GM18519 (cell line): ENCODE measurements around the gene GABRB1.

ENCODE experiments used
- ATAC-seq: cut with Tn5 transposase; IDR thresholded peaks from one replicate; pipeline ENCODE4 v1.9.1; 2021; ENCODE audit warnings: mild to moderate bottlenecking, moderate library complexity; ENCODE audit not compliant: unreplicated experiment, low FRiP score

The GABRB1 gene

DNA sequence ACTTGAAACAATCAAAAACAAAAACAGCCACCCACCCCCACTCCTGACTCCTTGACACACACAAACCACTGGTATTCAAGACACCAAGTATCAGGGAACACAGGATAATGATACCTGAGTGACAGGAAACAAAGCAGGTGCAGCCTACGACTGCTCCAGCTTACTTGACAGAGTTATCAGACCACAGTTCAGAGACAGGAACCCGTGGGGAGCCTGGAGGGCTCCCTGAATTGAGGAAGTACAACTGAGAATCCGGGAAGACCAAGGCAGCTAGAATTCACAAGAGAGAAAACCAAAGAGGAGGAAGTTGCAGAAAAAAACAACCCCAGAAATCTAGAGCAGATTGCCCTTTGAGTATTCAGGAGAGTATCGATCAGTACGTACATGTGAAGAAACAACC lies 411.6 kb downstream of the GABRB1 start:
- no peak for ATAC-seq

DNA sequence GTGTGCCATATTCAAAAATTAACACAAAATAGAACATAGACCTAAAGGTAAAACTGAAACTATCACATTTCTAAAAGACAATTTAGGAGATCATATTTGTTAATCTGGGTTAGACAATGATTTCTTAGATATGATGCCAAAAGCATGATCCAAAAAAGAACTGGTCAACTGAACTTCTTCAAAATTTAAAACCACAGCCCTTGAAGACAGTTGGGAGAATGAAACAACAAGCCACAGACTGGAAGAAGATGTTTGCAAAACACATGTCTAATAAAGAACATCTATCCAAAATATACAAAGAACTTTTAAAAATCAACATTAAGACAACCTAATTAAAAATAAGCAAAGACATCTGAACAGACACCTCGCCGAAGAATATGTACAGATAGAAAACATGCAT lies 412.7 kb downstream of the GABRB1 start:
- ATAC-seq, result no peak

DNA sequence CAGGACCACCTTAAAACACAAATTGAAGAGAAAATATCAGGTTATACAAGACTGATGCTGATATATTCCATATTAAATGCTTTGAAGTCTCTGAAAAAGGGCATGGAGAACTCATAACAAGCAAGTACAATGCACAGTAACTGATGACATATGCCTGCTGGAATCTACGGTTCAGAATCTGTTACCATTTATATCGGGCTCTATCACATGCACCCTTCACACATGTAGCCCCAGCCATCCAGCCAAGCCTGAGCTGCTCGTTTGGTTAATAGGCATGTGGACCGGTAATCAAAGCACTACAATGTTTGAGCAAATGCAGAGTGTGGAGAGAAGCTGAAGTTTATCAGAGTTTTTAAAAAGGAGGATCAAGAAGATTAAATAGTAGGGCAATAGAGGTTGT lies 420.3 kb downstream of the GABRB1 start:
- ATAC-seq, result no peak

- peak; percentile 9 for ATAC-seq
These were observed 431.4 kb downstream of the GABRB1 start for GRCh38 chr4:47462799-47463234.

- ATAC-seq, result peak; percentile 80
These were observed 432.0 kb downstream of the GABRB1 start, which contains the start of gene COMMD8 for GRCh38 chr4:47463235-47463956. Gene COMMD8, minus strand, starts transcription at chr4:47463702. Its CDS starts 51 bp downstream, at chr4:47463651.

DNA sequence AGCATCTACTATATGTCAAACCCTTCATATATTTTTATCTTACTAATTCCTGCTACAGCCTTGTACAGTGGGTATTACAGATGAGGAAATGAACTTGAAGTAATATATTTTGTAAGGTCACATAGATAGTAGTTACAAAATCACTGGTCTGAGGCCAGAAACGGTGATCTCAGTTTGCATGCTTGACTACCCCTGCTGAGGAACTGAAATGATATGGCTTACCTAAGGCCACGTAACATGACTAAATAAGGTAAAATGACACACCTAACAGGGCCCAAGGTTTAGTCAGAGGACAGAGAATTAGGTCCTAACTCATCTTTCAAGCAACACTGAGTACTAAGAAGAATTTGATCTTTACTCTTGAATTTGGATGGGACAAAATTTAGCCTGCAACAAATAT lies 433.6 kb downstream of the GABRB1 start:
- ATAC-seq, result peak; percentile 39

DNA sequence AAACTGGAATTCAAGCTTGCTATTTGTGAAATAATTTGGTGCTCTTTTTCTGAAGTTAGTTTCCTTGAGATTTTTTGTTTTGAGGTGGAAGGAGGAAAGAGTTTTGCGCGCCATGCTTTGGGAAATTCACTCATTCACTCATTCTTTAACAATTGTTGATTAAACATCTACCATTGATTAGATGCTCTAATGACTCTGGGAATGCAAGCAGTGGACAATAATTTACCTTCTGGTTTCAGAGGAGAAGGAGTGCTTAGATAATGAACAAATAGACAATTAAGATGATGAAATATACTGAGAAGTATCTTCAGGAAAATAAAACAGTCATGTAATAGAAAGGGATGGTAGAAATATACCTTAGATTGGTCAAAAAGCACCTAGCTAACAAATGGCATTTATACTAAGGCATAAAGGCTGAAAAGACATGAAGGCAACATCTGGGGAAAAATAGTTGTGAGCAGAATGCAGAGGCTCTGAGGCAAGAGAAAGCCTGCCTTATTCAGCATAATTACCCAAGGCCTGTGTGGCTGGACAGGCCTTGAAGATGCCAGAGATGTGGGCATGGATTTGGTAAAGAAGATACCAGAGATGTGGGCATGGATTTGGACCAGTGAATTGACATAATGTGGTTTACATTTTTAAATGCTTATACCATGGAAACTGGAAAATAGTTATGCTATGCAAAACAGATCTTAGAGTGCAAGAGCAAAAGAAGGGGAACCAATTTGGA lies 434.9 kb downstream of the GABRB1 start:
- ATAC-seq, result no peak

GRCh38 chr4:47468706-47469365 lies 437.5 kb downstream of the GABRB1 start:
- no peak for ATAC-seq

DNA sequence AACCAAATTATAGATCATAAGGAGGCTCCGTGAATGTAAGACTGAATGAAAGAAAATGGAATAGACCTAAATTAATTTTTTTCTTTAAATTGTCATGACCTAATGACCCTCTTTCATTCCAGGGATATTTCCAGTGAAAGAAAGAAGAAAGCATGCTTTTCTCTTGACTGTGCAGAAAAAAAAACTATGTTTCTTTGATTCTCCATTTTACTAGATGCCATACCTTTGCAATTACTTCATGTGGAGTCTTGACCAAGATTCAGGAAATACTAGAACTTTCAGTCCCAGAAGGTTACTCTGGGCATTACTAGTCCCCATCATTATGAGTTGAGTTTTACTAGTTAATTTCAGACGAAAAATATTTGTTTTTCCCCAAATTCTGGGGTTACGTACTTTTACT lies 438.6 kb downstream of the GABRB1 start:
- no peak for ATAC-seq

DNA sequence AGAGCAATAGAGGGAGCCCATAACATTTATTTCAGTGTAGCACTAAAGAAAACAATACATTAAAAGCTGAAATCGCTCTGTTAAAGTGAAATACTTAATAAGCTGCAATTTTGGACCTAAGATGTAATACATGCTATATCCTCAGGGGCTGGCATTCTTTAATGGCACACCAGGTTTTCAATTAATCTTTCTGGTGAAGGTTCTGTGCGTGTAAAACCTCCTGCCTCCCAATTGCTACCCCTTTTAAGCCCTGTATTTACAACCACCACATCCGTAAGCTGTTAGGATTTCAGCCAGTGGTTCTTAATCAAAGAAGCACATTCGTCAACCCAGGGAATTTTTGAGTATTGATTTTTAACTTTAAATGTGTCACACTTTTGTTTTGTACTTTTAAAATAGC lies 439.7 kb downstream of the GABRB1 start:
- no peak for ATAC-seq

GRCh38 chr4:47471591-47471990 lies 440.2 kb downstream of the GABRB1 start:
- ATAC-seq, result no peak

DNA sequence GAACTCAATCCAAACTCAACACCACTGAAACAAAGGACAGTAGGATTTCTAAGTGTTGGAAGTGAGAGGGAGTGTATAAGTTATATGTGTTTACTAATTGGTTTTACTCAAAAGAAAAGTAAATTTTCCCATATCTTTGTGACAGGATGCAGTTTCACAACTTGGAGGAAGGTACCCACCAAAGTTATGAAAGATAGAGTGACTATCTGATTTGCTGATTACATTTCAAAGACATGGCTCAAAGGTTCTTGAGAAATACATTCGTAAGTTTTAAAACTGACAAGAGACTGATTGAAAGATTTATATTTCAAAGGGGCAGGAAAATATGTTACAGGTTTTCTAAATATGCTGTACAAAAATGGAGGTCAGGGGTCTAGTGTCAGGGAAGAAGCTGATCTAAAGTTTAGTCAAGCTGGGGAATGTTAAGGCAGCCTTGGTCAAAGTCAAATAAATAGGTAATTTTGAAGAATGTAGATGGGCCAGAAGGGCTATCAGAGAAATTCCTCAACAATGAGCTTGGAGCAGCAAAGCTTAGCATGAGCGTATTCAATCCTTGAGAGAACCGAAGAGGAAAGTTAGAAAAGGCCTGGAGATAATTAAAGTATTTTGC lies 441.9 kb downstream of the GABRB1 start:
- no peak for ATAC-seq

DNA sequence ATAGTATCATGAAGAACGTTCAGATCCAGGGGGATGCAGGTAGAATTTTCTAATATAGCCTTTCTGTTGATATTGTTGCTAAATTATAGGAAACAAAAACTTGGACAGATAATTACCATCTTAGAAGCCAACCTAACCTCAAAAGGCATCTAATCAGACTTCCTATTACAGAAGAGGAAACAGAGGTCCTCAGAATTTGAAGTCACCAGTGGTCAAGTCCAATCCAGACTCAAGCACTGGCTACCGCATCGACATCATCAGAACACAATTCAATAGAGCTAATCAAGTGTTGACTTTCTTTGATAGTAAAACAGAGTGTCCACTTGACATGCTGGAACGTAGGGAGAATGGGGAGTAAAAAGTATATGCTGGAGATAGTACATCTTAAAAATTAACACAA lies 443.4 kb downstream of the GABRB1 start:
- ATAC-seq, result no peak

DNA sequence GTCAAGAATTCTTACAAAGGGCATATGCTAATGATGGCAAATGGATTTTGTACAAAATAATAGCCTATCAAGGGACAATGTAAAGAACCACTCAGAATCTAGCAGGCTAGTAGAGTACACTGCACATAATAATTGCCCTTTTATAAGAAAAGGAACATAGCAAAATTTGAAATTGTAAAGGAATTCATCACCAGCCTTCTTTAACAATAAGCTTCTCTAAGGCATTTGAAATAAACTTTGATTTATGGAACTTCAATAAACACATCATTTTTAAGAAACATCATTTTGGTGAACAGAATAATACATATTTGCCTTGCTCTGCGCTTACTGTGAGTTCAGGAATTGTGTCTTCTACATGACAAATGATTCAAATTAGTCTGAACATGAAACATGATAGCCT lies 444.0 kb downstream of the GABRB1 start:
- ATAC-seq, result no peak
